PFSK-1 (cell line): ENCODE measurements around the gene MRI1.

ENCODE experiments used
- FOXP2 ChIP-seq: optimal IDR thresholded peaks from 2 replicates; pipeline ENCODE3; 2011; ENCODE audit warnings: borderline replicate concordance, control low read depth, inconsistent platforms; ENCODE audit not compliant: insufficient read depth; ENCODE audit errors: extremely low read length, extremely low read depth
- POLR2AphosphoS5 ChIP-seq: IDR thresholded peaks from 2 replicates; pipeline ENCODE4 v1.6.1; 2012; ENCODE audit warnings: low read depth, mild to moderate bottlenecking, control low read depth, low read length, moderate library complexity
- REST ChIP-seq, 2 experiments: IDR thresholded peaks; 2 replicates each; pipeline versions ENCODE4 v1.6.1 to v1.8.0; 2011 to 2012; ENCODE audit warnings: low read depth in 2 of 2, low read length in 2 of 2, control low read depth in 1 of 2, inconsistent platforms in 1 of 2, mild to moderate bottlenecking in 1 of 2, moderate library complexity in 1 of 2; ENCODE audit not compliant: insufficient read depth in 1 of 2
- SIN3A ChIP-seq: IDR thresholded peaks from 2 replicates; pipeline ENCODE4 v1.6.1; 2012; ENCODE audit warnings: mild to moderate bottlenecking, low read length, moderate library complexity, borderline replicate concordance; ENCODE audit not compliant: insufficient read depth
- TAF1 ChIP-seq: IDR thresholded peaks from 2 replicates; pipeline ENCODE4 v1.6.1; 2012; ENCODE audit warnings: low read length, control low read depth, borderline replicate concordance; ENCODE audit not compliant: insufficient read depth

GRCh38 chr19:13738073-13738472, 26.2 kb upstream of the MRI1 start:
- no peak for TF ChIP-seq POLR2AphosphoS5
- no peak for TF ChIP-seq TAF1
- TF ChIP-seq SIN3A, result no peak
- TF ChIP-seq REST (IDR thresholded peaks at IDR 0.05; ENCODE audit: insufficient read depth in 1 of 2, low read depth in 2 of 2, low read length in 2 of 2), result no peak
- TF ChIP-seq FOXP2, result no peak
